AG09309 (cell line): ENCODE measurements around the gene COL18A1.

Source experiments
- DNase-seq: peaks from one replicate; pipeline ENCODE4 v3.0.0-alpha.2; 2010; ENCODE audit warnings: low read depth
- H3K4me3 ChIP-seq: 2 replicates; pipeline ENCODE4 v1.5.1; 2011; ENCODE audit warnings: mild to moderate bottlenecking, low read depth, low read length, moderate library complexity; ENCODE audit not compliant: control insufficient read depth
- CTCF ChIP-seq: IDR thresholded peaks from 2 replicates; pipeline ENCODE4 v1.5.1; 2011; ENCODE audit warnings: mild to moderate bottlenecking, low read depth, low read length, inconsistent platforms; ENCODE audit not compliant: insufficient read depth, control insufficient read depth; ENCODE audit errors: missing control alignments

Gene COL18A1

GRCh38 chr21:45407629-45408247 is 2.8 kb downstream of the COL18A1 start:
- no peak for DNase-seq
- H3K4me3 ChIP-seq, result no peak overlapping the region
- TF ChIP-seq CTCF, result no peak

- no peak for DNase-seq
- H3K4me3 ChIP-seq, result no peak overlapping the region
- TF ChIP-seq CTCF, result no peak
These were observed 3.4 kb downstream of the COL18A1 start for GRCh38 chr21:45408271-45408791.

- DNase-seq, result no peak
- H3K4me3 ChIP-seq, result no peak overlapping the region
- no peak for TF ChIP-seq CTCF
These were observed 3.9 kb downstream of the COL18A1 start for GRCh38 chr21:45408801-45409261.

GRCh38 chr21:45409466-45410150 is 4.6 kb downstream of the COL18A1 start:
- TF ChIP-seq CTCF, result no peak
- no peak overlapping the region for H3K4me3 ChIP-seq
- no peak for DNase-seq

GRCh38 chr21:45410151-45410864 is 5.3 kb downstream of the COL18A1 start:
- TF ChIP-seq CTCF, result no peak

GRCh38 chr21:45410865-45411809 is 6.2 kb downstream of the COL18A1 start:
- DNase-seq, result no peak
- TF ChIP-seq CTCF, result no peak
- no peak overlapping the region for H3K4me3 ChIP-seq

More at GRCh38 chr21:45410151-45410864, 5.3 kb downstream of the COL18A1 start:
- no peak for DNase-seq
- no peak overlapping the region for H3K4me3 ChIP-seq
